ENCODE data around the gene ISCA1.

The ISCA1 gene

DNA sequence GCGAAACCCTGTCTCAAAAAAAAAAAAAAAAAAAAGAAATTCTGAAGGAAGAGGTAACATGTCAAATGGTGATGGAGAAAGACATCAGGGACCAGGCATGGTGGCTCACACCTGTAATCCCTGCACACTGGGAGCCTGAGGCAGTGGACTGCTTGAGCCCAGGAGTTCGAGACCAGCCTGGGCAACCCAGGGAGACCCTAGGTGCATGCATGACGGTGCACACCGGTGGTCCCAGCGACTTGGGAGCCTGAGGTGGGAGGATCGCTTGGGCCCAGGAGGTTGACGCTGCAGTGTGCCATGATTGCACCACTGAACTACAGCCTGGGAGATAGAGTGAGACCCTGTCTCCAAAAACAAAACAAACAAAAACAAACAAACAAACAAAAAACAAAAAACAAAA, 1.8 kb downstream of the ISCA1 start:
- H3K9ac ChIP-seq (ENCODE audit: low read length) = no peak overlapping the region
- peaks cover 3% of the 10 kb centered on the region for H3K36me3 ChIP-seq (ENCODE audit: control insufficient read depth, insufficient read depth, low read length)
- peaks cover 15% of the 10 kb centered on the region for H3K4me1 ChIP-seq (ENCODE audit: control insufficient read depth, insufficient read depth, low read length)
- no peak overlapping the region for H3K27ac ChIP-seq (ENCODE audit: low read depth, low read length)
- no peaks in the 10 kb centered on the region for H3K27me3 ChIP-seq (ENCODE audit: control insufficient read depth, insufficient read depth, low read length)
- no peak overlapping the region for H3K4me3 ChIP-seq (ENCODE audit: low read length)

GRCh38 chr9:86279839-86280238, 2.5 kb downstream of the ISCA1 start:
- H3K27ac ChIP-seq (ENCODE audit: low read depth, low read length) = no peak overlapping the region
- peaks cover 15% of the 10 kb centered on the region for H3K4me1 ChIP-seq (ENCODE audit: control insufficient read depth, insufficient read depth, low read length)
- H3K36me3 ChIP-seq (ENCODE audit: control insufficient read depth, insufficient read depth, low read length) = peaks cover 3% of the 10 kb centered on the region
- H3K4me3 ChIP-seq (ENCODE audit: low read length) = no peak overlapping the region
- no peaks in the 10 kb centered on the region for H3K27me3 ChIP-seq (ENCODE audit: control insufficient read depth, insufficient read depth, low read length)
- H3K9ac ChIP-seq (ENCODE audit: low read length) = no peak overlapping the region

DNA sequence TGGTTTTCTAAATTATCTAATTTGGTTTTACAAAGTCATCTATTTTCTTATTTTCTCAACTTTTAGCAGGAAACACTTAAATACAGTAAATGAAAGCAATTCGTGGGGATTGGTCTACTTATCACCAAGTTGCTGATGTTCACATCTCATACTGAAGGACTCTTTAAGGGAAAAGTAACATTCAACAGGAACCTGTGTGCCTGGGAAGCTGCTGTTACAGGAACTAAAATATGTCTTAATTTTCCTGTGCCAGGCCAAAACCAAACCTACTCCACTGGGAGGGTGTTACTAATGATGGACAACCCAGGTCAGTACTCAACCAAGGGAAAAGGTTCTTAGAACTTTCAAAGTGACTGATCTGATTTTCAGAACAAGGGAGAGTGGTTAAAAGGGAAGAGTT, 5.3 kb downstream of the ISCA1 start:
- H3K27ac ChIP-seq (ENCODE audit: low read depth, low read length) = no peak overlapping the region

GRCh38 chr9:86275962-86276361, 6.4 kb downstream of the ISCA1 start:
- no peak overlapping the region for H3K9ac ChIP-seq (ENCODE audit: low read length)
- H3K27ac ChIP-seq (ENCODE audit: low read depth, low read length) = no peak overlapping the region
- no peak overlapping the region for H3K4me3 ChIP-seq (ENCODE audit: low read length)
- no peaks in the 10 kb centered on the region for H3K27me3 ChIP-seq (ENCODE audit: control insufficient read depth, insufficient read depth, low read length)
- peaks cover 8% of the 10 kb centered on the region for H3K36me3 ChIP-seq (ENCODE audit: control insufficient read depth, insufficient read depth, low read length)
- H3K4me1 ChIP-seq (ENCODE audit: control insufficient read depth, insufficient read depth, low read length) = peaks cover 8% of the 10 kb centered on the region

More for the DNA sequence above, 5.3 kb downstream of the ISCA1 start:
- Histone ChIP-seq H3K4me3 (ENCODE audit: low read length) (no peak overlapping the region), H3K9ac (ENCODE audit: low read length) (no peak overlapping the region), H3K4me1 (ENCODE audit: control insufficient read depth, insufficient read depth, low read length) (peaks cover 11% of the 10 kb centered on the region), H3K36me3 (ENCODE audit: control insufficient read depth, insufficient read depth, low read length) (peaks cover 8% of the 10 kb centered on the region), H3K27me3 (ENCODE audit: control insufficient read depth, insufficient read depth, low read length) (no peaks in the 10 kb centered on the region)

DNA sequence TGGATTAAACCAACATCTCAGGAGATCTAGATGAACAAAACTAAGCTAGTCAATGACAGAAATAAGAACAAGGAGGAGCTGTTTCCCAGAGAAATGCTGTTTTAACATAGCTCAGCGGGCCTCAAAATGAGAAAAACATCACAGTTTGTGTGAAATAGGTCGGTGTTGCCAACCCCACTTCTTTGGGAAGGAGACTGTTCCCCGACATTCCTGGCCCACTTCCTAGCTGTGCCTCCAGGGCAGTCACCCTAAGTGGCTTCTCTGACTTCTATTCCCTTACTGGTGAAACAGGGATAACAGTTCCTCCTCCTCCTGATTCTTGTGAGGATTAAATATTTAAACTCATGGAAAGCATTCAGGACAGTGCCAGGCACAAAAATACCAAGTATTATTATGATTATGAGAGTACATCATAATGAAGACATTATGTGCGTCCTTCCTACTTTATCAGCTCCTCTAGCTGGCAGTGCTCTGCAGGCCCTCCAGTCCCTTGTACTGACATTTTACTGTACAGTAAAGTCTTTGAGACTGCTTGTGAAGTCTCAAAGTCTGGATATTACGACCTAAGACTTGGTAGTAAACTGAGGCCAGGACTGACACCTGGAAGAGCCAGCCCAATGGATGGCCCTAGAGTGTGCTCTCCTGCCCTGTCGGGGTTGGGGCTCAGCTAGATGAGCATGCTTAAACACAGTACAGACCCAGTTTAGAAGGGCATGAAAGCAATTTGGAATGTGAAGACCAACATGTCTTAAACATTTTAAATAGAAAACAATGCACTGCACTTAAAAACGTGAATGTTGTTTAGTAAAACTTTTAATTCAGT, 7.3 kb downstream of the ISCA1 start:
- H3K9ac ChIP-seq (ENCODE audit: low read length) = no peak overlapping the region
- no peak overlapping the region for H3K4me3 ChIP-seq (ENCODE audit: low read length)
- H3K36me3 ChIP-seq (ENCODE audit: control insufficient read depth, insufficient read depth, low read length) = peaks cover 8% of the 10 kb centered on the region
- peaks cover 4% of the 10 kb centered on the region for H3K4me1 ChIP-seq (ENCODE audit: control insufficient read depth, insufficient read depth, low read length)
- H3K27ac ChIP-seq (ENCODE audit: low read depth, low read length) = no peak overlapping the region
- no peaks in the 10 kb centered on the region for H3K27me3 ChIP-seq (ENCODE audit: control insufficient read depth, insufficient read depth, low read length)

DNA sequence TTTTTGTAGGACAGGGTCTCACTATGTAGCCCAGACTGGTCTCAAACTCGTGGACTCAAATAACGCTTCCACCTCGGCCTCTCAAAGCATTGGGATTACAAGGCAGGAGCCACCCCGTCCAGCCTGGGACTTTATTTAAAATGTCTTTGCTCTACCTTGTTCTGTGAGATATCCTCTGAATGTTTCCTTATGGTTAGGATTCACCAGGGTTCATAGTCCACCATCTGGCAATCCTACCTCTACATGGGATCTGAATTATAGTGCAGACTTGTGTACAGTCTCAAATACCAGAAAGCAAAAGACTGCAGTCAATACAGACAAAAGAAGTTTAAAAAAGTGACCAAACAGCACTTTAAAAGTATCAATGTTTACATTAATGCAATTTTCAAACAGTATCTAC, 10.1 kb downstream of the ISCA1 start:
- H3K36me3 ChIP-seq (ENCODE audit: control insufficient read depth, insufficient read depth, low read length) = peaks cover 8% of the 10 kb centered on the region

GRCh38 chr9:86263876-86264275, 18.5 kb downstream of the ISCA1 start:
- Histone ChIP-seq H3K9ac (ENCODE audit: low read length) (no peak overlapping the region), H3K4me3 (ENCODE audit: low read length) (no peak overlapping the region), H3K36me3 (ENCODE audit: control insufficient read depth, insufficient read depth, low read length) (peaks cover 8% of the 10 kb centered on the region), H3K4me1 (ENCODE audit: control insufficient read depth, insufficient read depth, low read length) (no peaks in the 10 kb centered on the region), H3K27me3 (ENCODE audit: control insufficient read depth, insufficient read depth, low read length) (no peaks in the 10 kb centered on the region), H3K27ac (ENCODE audit: low read depth, low read length) (no peak overlapping the region)

More for the DNA sequence above, 10.1 kb downstream of the ISCA1 start:
- H3K27ac ChIP-seq (ENCODE audit: low read depth, low read length) = no peak overlapping the region
- no peaks in the 10 kb centered on the region for H3K4me1 ChIP-seq (ENCODE audit: control insufficient read depth, insufficient read depth, low read length)
- H3K4me3 ChIP-seq (ENCODE audit: low read length) = no peak overlapping the region
- no peak overlapping the region for H3K9ac ChIP-seq (ENCODE audit: low read length)
- no peaks in the 10 kb centered on the region for H3K27me3 ChIP-seq (ENCODE audit: control insufficient read depth, insufficient read depth, low read length)

- H3K36me3 ChIP-seq (ENCODE audit: control insufficient read depth, insufficient read depth, low read length) = peaks cover 8% of the 10 kb centered on the region
- no peak overlapping the region for H3K27ac ChIP-seq (ENCODE audit: low read depth, low read length)
- no peak overlapping the region for H3K4me3 ChIP-seq (ENCODE audit: low read length)
- no peaks in the 10 kb centered on the region for H3K4me1 ChIP-seq (ENCODE audit: control insufficient read depth, insufficient read depth, low read length)
- no peak overlapping the region for H3K9ac ChIP-seq (ENCODE audit: low read length)
- H3K27me3 ChIP-seq (ENCODE audit: control insufficient read depth, insufficient read depth, low read length) = no peaks in the 10 kb centered on the region
Observed at GRCh38 chr9:86262492-86262891, 19.8 kb downstream of the ISCA1 start.

DNA sequence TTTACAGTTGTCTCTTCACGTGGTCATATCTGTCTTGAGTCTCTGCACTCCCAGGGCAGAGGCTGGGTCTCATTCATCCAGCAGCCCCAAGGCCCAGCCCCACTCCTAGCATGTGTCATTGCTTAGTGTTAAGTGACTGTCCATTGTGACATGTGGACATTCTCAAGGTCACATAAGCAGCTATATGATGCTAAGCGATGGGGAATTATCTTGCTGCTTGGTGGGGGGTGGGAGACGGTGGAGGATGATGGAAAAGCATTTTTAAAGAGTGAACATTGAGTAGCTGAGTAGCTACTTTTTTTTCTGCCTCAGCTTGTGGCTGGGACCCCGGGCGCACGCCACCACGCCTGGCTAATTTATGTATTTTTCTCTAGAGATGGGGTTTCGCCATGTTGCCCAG, 22.8 kb downstream of the ISCA1 start, which contains the start of gene C9orf153:
Gene C9orf153, minus strand, starts transcription at position 101 of the 400 bp plus-strand sequence. CDS start 30,054 bp downstream, outside the sequence.
- H3K27ac ChIP-seq (ENCODE audit: low read depth, low read length) = no peak within 1 kb of the TSS
- H3K36me3 ChIP-seq (ENCODE audit: control insufficient read depth, insufficient read depth, low read length) = peaks cover 8% of the 10 kb centered on the region
- no peaks in the 10 kb centered on the region for H3K27me3 ChIP-seq (ENCODE audit: control insufficient read depth, insufficient read depth, low read length)
- no peak within 1 kb of the TSS for H3K4me3 ChIP-seq (ENCODE audit: low read length)
- H3K4me1 ChIP-seq (ENCODE audit: control insufficient read depth, insufficient read depth, low read length) = no peaks in the 10 kb centered on the region
- H3K9ac ChIP-seq (ENCODE audit: low read length) = no peak within 1 kb of the TSS

GRCh38 chr9:86257391-86257790, 24.9 kb downstream of the ISCA1 start:
- H3K4me3 ChIP-seq (ENCODE audit: low read length) = no peak overlapping the region

DNA sequence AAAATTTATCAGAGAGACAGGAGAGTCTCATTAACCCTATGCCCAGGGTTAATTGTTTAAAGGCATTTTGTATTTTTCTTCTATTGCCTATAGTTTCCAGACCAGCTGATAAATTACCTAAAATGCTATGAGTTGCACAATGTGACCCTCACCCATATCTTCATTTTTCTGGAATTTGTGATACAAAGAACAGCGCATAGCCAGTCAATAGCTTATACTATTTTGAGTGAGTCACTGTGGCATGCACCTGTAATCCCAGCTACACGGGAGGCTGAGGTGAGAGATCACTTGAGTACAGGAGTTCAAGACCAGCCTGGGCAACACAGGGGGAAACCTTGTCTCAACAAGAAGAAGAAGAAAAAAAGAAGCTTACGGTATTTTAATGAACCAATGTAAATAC, 25.7 kb downstream of the ISCA1 start:
- Histone ChIP-seq H3K27ac (ENCODE audit: low read depth, low read length) (no peak overlapping the region), H3K9ac (ENCODE audit: low read length) (no peak overlapping the region), H3K4me1 (ENCODE audit: control insufficient read depth, insufficient read depth, low read length) (no peaks in the 10 kb centered on the region), H3K4me3 (ENCODE audit: low read length) (no peak overlapping the region), H3K36me3 (ENCODE audit: control insufficient read depth, insufficient read depth, low read length) (no peaks in the 10 kb centered on the region), H3K27me3 (ENCODE audit: control insufficient read depth, insufficient read depth, low read length) (no peaks in the 10 kb centered on the region)

More at GRCh38 chr9:86257391-86257790, 24.9 kb downstream of the ISCA1 start:
- Histone ChIP-seq H3K4me1 (ENCODE audit: control insufficient read depth, insufficient read depth, low read length) (no peaks in the 10 kb centered on the region), H3K27ac (ENCODE audit: low read depth, low read length) (no peak overlapping the region), H3K9ac (ENCODE audit: low read length) (no peak overlapping the region), H3K27me3 (ENCODE audit: control insufficient read depth, insufficient read depth, low read length) (no peaks in the 10 kb centered on the region), H3K36me3 (ENCODE audit: control insufficient read depth, insufficient read depth, low read length) (no peaks in the 10 kb centered on the region)

DNA sequence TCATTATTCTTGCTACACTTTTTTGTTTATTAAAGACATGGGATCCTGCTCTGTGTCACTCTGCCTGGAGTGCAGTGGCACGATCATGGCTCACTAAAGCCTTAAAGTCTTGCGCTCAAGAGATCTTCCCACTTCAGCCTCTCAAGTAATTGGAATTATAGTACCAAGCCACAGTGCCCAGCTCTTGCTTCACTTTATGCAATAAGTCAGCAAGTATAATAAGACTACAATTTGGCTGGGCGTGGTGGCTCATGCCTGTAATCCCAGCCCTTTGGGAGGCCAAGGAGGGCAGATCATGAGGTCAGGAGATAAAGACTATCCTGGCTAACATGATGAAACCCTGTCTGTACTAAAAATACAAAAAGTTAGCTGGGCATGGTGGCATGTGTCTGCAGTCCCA, 28.8 kb downstream of the ISCA1 start:
- Histone ChIP-seq H3K27ac (ENCODE audit: low read depth, low read length) (no peak overlapping the region), H3K36me3 (ENCODE audit: control insufficient read depth, insufficient read depth, low read length) (no peaks in the 10 kb centered on the region), H3K9ac (ENCODE audit: low read length) (no peak overlapping the region), H3K4me3 (ENCODE audit: low read length) (no peak overlapping the region), H3K27me3 (ENCODE audit: control insufficient read depth, insufficient read depth, low read length) (no peaks in the 10 kb centered on the region), H3K4me1 (ENCODE audit: control insufficient read depth, insufficient read depth, low read length) (no peaks in the 10 kb centered on the region)

DNA sequence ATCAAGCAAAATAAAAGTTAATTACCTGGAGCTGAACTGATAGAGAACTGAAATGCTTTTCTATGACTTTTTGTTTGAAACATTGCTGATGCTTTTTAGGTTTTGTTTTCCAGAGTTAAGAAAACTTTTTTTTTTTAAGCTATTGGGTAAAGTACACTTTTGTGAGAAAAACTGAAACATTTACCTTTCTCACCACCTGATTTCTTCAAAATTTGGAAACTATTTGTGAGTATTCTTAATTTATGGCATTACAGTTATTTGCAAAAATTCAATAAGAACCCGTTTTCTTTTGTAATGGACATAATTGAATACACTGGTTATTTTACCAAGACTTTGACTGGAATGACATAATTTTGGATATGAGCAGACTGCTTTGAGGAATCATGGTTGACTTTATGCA, 29.5 kb downstream of the ISCA1 start:
- Histone ChIP-seq H3K4me3 (ENCODE audit: low read length) (no peak overlapping the region), H3K27ac (ENCODE audit: low read depth, low read length) (no peak overlapping the region), H3K9ac (ENCODE audit: low read length) (no peak overlapping the region), H3K36me3 (ENCODE audit: control insufficient read depth, insufficient read depth, low read length) (no peaks in the 10 kb centered on the region), H3K4me1 (ENCODE audit: control insufficient read depth, insufficient read depth, low read length) (no peaks in the 10 kb centered on the region), H3K27me3 (ENCODE audit: control insufficient read depth, insufficient read depth, low read length) (no peaks in the 10 kb centered on the region)

Measured in rectal smooth muscle tissue (tissue), 1 donor.